MG63 (cell line): ENCODE data around the gene MYOCOS. TPM values are rescaled to one million over a fixed set of nuclear protein-coding genes. Genes with fewer than 3 reads are reported as not detected.

Source experiments
- total RNA-seq: library from RNA; depleted of rRNA; stranded (reverse); fragments of >200 nt; shearing (Covaris generic); gene quantifications from 2 replicates; pipeline ENCODE4 v1.2.3, GENCODE V29; 2014; ENCODE audit warnings: low replicate concordance; rRNA removed

The MYOCOS gene
- total RNA-seq, 1 experiment from 2014 or later, result not detected

Other genes starting within 250 kb of the MYOCOS start
- gene PRRC2C, start 136.7 kb upstream of the MYOCOS start, total RNA-seq, result 19.5 and 24.0 TPM in 2 replicates
- gene MYOC, start 30.4 kb downstream of the MYOCOS start, total RNA-seq, result 1.3 TPM in 1 of 2 replicates, not detected in the other
- 8.0 and 12.1 TPM in 2 replicates for gene VAMP4, start 119.8 kb downstream of the MYOCOS start, total RNA-seq
- 45.0 and 71.2 TPM in 2 replicates for gene METTL13, start 159.4 kb downstream of the MYOCOS start, total RNA-seq
- gene DNM3, start 219.3 kb downstream of the MYOCOS start, total RNA-seq, result 0.10 TPM in 1 of 2 replicates, not detected in the other